ENCODE measurements around the gene PDIA5.

PDIA5 gene

DNA sequence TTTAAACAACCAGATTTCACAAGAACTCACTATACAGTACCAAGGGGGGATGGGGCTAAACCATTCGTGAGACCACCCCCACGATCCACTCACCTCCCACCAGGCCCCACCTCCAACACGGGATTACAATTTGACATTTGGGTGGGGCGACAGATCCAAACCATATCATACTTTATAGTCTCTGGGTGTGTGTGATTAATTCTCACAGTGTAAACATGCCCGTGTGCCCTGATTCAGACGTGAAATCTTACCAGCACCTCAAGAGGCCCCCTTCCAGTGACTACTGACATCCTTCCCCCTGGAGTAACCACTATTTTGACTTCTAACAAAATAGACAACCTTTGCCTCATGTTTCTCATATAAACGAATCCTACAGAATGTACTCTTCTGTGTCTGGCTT, 5.0 kb upstream of the PDIA5 start:
- TF ChIP-seq CTCF (IDR thresholded peaks at IDR 0.05; ENCODE audit: insufficient read depth, low read depth, low read length, missing control alignments) = no peak
- H3K4me3 ChIP-seq (ENCODE audit: low read depth, low read length) = no peak overlapping the region
- no peak for DNase-seq (ENCODE audit: low read depth)

GRCh38 chr3:123063034-123063433, 3.8 kb upstream of the PDIA5 start:
- no peak overlapping the region for H3K4me3 ChIP-seq (ENCODE audit: low read depth, low read length)
- TF ChIP-seq CTCF (IDR thresholded peaks at IDR 0.05; ENCODE audit: insufficient read depth, low read depth, low read length, missing control alignments) = no peak
- DNase-seq (ENCODE audit: low read depth) = no peak

DNA sequence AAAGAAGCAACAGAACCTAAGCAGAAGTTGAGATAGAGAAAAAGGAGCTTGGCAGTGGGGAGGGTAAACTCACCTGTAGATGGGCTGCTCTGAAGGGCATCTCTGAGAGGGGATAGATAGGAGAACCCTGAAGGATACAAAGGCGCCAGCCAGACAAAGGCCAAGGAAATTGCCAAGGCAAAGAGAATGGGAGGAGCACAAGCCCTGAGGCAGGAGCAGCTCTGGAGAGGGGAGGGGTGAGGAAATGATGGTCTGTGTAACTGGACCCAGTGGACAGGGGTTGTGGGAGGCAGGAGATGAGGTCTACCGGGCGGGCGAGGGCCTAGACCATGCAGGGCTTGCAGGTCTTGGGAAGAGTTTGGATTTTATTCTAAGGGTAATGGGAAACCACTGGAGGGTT, 2.3 kb upstream of the PDIA5 start:
- no peak for TF ChIP-seq CTCF (IDR thresholded peaks at IDR 0.05; ENCODE audit: insufficient read depth, low read depth, low read length, missing control alignments)
- no peak for DNase-seq (ENCODE audit: low read depth)
- H3K4me3 ChIP-seq (ENCODE audit: low read depth, low read length) = no peak overlapping the region

DNA sequence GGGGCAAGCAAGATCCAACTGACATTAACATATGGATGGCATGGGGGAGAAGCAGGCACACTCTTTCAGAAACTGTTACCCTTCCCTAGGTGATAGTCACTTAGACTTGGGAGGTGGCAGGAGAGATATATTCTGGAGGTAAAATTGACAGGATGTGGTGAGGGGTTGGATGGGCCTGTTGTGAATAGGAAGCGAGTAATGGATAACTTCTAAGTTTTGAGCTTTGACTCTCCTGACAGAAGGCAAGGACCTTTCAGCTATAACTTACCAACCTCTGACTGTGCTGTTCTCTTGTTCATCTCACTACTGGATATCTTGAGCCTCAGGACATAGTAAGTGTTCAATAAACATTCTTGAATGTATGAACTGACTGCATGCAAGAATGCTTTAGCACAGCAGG, 1.9 kb upstream of the PDIA5 start:
- no peak overlapping the region for H3K4me3 ChIP-seq (ENCODE audit: low read depth, low read length)
- no peak for TF ChIP-seq CTCF (IDR thresholded peaks at IDR 0.05; ENCODE audit: insufficient read depth, low read depth, low read length, missing control alignments)
- DNase-seq (ENCODE audit: low read depth) = no peak

- TF ChIP-seq CTCF (IDR thresholded peaks at IDR 0.05; ENCODE audit: insufficient read depth, low read depth, low read length, missing control alignments) = no peak
- DNase-seq (ENCODE audit: low read depth) = no peak
- H3K4me3 ChIP-seq (ENCODE audit: low read depth, low read length) = peak overlapping the region; percentile 83
Measured at GRCh38 chr3:123066599-123066895, 278 bp upstream of the PDIA5 start.

- TF ChIP-seq CTCF (IDR thresholded peaks at IDR 0.05; ENCODE audit: insufficient read depth, low read depth, low read length, missing control alignments) = no peak
- peak overlapping the region; percentile 83 for H3K4me3 ChIP-seq (ENCODE audit: low read depth, low read length)
- peak; percentile 30 for DNase-seq (ENCODE audit: low read depth)
Measured at GRCh38 chr3:123067689-123068600, 1.1 kb downstream of the PDIA5 start.
